ENCODE measurements around the gene ZNF622.

The ZNF622 gene

GRCh38 chr5:16492398-16493140, 27.0 kb upstream of the ZNF622 start:
- H3K9me3 ChIP-seq (ENCODE audit: low read length) = no peaks in the 10 kb centered on the region
- H3K4me1 ChIP-seq (ENCODE audit: insufficient read depth, low read length) = no peaks in the 10 kb centered on the region
- no peaks in the 10 kb centered on the region for H3K36me3 ChIP-seq (ENCODE audit: insufficient read depth, low read length)
- no peak overlapping the region for H3K27ac ChIP-seq (ENCODE audit: low read depth, low read length)
- H3K27me3 ChIP-seq (ENCODE audit: control insufficient read depth in 1 of 2, insufficient read depth in 2 of 2, low read length in 2 of 2) = no peaks in the 10 kb centered on the region
- H3K4me3 ChIP-seq (ENCODE audit: low read depth in 1 of 2, low read length in 2 of 2) = no peak overlapping the region
- no peak overlapping the region for H3K9ac ChIP-seq (ENCODE audit: low read length)

GRCh38 chr5:16490911-16491310, 25.3 kb upstream of the ZNF622 start:
- H3K27ac ChIP-seq (ENCODE audit: low read depth, low read length) = no peak overlapping the region
- no peaks in the 10 kb centered on the region for H3K9me3 ChIP-seq (ENCODE audit: low read length)

GRCh38 chr5:16489322-16489791, 23.8 kb upstream of the ZNF622 start:
- Histone ChIP-seq H3K27ac (ENCODE audit: low read depth, low read length) (no peak overlapping the region), H3K4me3 (ENCODE audit: low read depth in 1 of 2, low read length in 2 of 2) (no peak overlapping the region), H3K4me1 (ENCODE audit: insufficient read depth, low read length) (no peaks in the 10 kb centered on the region), H3K27me3 (ENCODE audit: control insufficient read depth in 1 of 2, insufficient read depth in 2 of 2, low read length in 2 of 2) (no peaks in the 10 kb centered on the region), H3K9ac (ENCODE audit: low read length) (no peak overlapping the region), H3K36me3 (ENCODE audit: insufficient read depth, low read length) (no peaks in the 10 kb centered on the region), H3K9me3 (ENCODE audit: low read length) (no peaks in the 10 kb centered on the region)

More at GRCh38 chr5:16490911-16491310, 25.3 kb upstream of the ZNF622 start:
- no peaks in the 10 kb centered on the region for H3K36me3 ChIP-seq (ENCODE audit: insufficient read depth, low read length)
- H3K4me1 ChIP-seq (ENCODE audit: insufficient read depth, low read length) = no peaks in the 10 kb centered on the region
- no peak overlapping the region for H3K4me3 ChIP-seq (ENCODE audit: low read depth in 1 of 2, low read length in 2 of 2)
- H3K27me3 ChIP-seq (ENCODE audit: control insufficient read depth in 1 of 2, insufficient read depth in 2 of 2, low read length in 2 of 2) = no peaks in the 10 kb centered on the region
- H3K9ac ChIP-seq (ENCODE audit: low read length) = no peak overlapping the region

- no peak overlapping the region for H3K27ac ChIP-seq (ENCODE audit: low read depth, low read length)
- no peak overlapping the region for H3K9ac ChIP-seq (ENCODE audit: low read length)
- H3K27me3 ChIP-seq (ENCODE audit: control insufficient read depth in 1 of 2, insufficient read depth in 2 of 2, low read length in 2 of 2) = no peaks in the 10 kb centered on the region
- no peaks in the 10 kb centered on the region for H3K36me3 ChIP-seq (ENCODE audit: insufficient read depth, low read length)
- H3K4me1 ChIP-seq (ENCODE audit: insufficient read depth, low read length) = no peaks in the 10 kb centered on the region
- H3K9me3 ChIP-seq (ENCODE audit: low read length) = no peaks in the 10 kb centered on the region
- no peak overlapping the region for H3K4me3 ChIP-seq (ENCODE audit: low read depth in 1 of 2, low read length in 2 of 2)
Observed at GRCh38 chr5:16487456-16487855, 21.9 kb upstream of the ZNF622 start.

GRCh38 chr5:16486711-16487111, 21.1 kb upstream of the ZNF622 start:
- Histone ChIP-seq H3K36me3 (ENCODE audit: insufficient read depth, low read length) (no peaks in the 10 kb centered on the region), H3K9me3 (ENCODE audit: low read length) (no peaks in the 10 kb centered on the region), H3K27ac (ENCODE audit: low read depth, low read length) (no peak overlapping the region), H3K4me1 (ENCODE audit: insufficient read depth, low read length) (no peaks in the 10 kb centered on the region), H3K9ac (ENCODE audit: low read length) (no peak overlapping the region), H3K27me3 (ENCODE audit: control insufficient read depth in 1 of 2, insufficient read depth in 2 of 2, low read length in 2 of 2) (no peaks in the 10 kb centered on the region), H3K4me3 (ENCODE audit: low read depth in 1 of 2, low read length in 2 of 2) (no peak overlapping the region)

GRCh38 chr5:16485656-16486055, 20.1 kb upstream of the ZNF622 start:
- no peaks in the 10 kb centered on the region for H3K9me3 ChIP-seq (ENCODE audit: low read length)
- H3K27ac ChIP-seq (ENCODE audit: low read depth, low read length) = no peak overlapping the region
- no peaks in the 10 kb centered on the region for H3K4me1 ChIP-seq (ENCODE audit: insufficient read depth, low read length)
- no peaks in the 10 kb centered on the region for H3K36me3 ChIP-seq (ENCODE audit: insufficient read depth, low read length)
- H3K27me3 ChIP-seq (ENCODE audit: control insufficient read depth in 1 of 2, insufficient read depth in 2 of 2, low read length in 2 of 2) = no peaks in the 10 kb centered on the region
- H3K9ac ChIP-seq (ENCODE audit: low read length) = no peak overlapping the region
- no peak overlapping the region for H3K4me3 ChIP-seq (ENCODE audit: low read depth in 1 of 2, low read length in 2 of 2)

- Histone ChIP-seq H3K27ac (ENCODE audit: low read depth, low read length) (no peak overlapping the region), H3K9ac (ENCODE audit: low read length) (no peak overlapping the region), H3K4me3 (ENCODE audit: low read depth in 1 of 2, low read length in 2 of 2) (no peak overlapping the region), H3K36me3 (ENCODE audit: insufficient read depth, low read length) (no peaks in the 10 kb centered on the region), H3K4me1 (ENCODE audit: insufficient read depth, low read length) (no peaks in the 10 kb centered on the region), H3K27me3 (ENCODE audit: control insufficient read depth in 1 of 2, insufficient read depth in 2 of 2, low read length in 2 of 2) (no peaks in the 10 kb centered on the region), H3K9me3 (ENCODE audit: low read length) (no peaks in the 10 kb centered on the region)
Observed at GRCh38 chr5:16484081-16484480, 18.5 kb upstream of the ZNF622 start.

GRCh38 chr5:16483361-16483760, 17.8 kb upstream of the ZNF622 start:
- Histone ChIP-seq H3K36me3 (ENCODE audit: insufficient read depth, low read length) (no peaks in the 10 kb centered on the region), H3K27ac (ENCODE audit: low read depth, low read length) (no peak overlapping the region), H3K27me3 (ENCODE audit: control insufficient read depth in 1 of 2, insufficient read depth in 2 of 2, low read length in 2 of 2) (no peaks in the 10 kb centered on the region), H3K4me1 (ENCODE audit: insufficient read depth, low read length) (no peaks in the 10 kb centered on the region), H3K9ac (ENCODE audit: low read length) (no peak overlapping the region), H3K9me3 (ENCODE audit: low read length) (no peaks in the 10 kb centered on the region), H3K4me3 (ENCODE audit: low read depth in 1 of 2, low read length in 2 of 2) (no peak overlapping the region)

GRCh38 chr5:16482891-16483290, 17.3 kb upstream of the ZNF622 start:
- Histone ChIP-seq H3K4me3 (ENCODE audit: low read depth in 1 of 2, low read length in 2 of 2) (no peak overlapping the region), H3K36me3 (ENCODE audit: insufficient read depth, low read length) (no peaks in the 10 kb centered on the region), H3K9ac (ENCODE audit: low read length) (no peak overlapping the region), H3K9me3 (ENCODE audit: low read length) (no peaks in the 10 kb centered on the region), H3K27ac (ENCODE audit: low read depth, low read length) (no peak overlapping the region), H3K4me1 (ENCODE audit: insufficient read depth, low read length) (no peaks in the 10 kb centered on the region), H3K27me3 (ENCODE audit: control insufficient read depth in 1 of 2, insufficient read depth in 2 of 2, low read length in 2 of 2) (no peaks in the 10 kb centered on the region)

- no peaks in the 10 kb centered on the region for H3K36me3 ChIP-seq (ENCODE audit: insufficient read depth, low read length)
- H3K27me3 ChIP-seq (ENCODE audit: control insufficient read depth in 1 of 2, insufficient read depth in 2 of 2, low read length in 2 of 2) = no peaks in the 10 kb centered on the region
- H3K9ac ChIP-seq (ENCODE audit: low read length) = no peak overlapping the region
- no peaks in the 10 kb centered on the region for H3K4me1 ChIP-seq (ENCODE audit: insufficient read depth, low read length)
- H3K9me3 ChIP-seq (ENCODE audit: low read length) = no peaks in the 10 kb centered on the region
- no peak overlapping the region for H3K4me3 ChIP-seq (ENCODE audit: low read depth in 1 of 2, low read length in 2 of 2)
- no peak overlapping the region for H3K27ac ChIP-seq (ENCODE audit: low read depth, low read length)
Observed at GRCh38 chr5:16480821-16481538, 15.4 kb upstream of the ZNF622 start.

- no peaks in the 10 kb centered on the region for H3K36me3 ChIP-seq (ENCODE audit: insufficient read depth, low read length)
- H3K27me3 ChIP-seq (ENCODE audit: control insufficient read depth in 1 of 2, insufficient read depth in 2 of 2, low read length in 2 of 2) = no peaks in the 10 kb centered on the region
- H3K9me3 ChIP-seq (ENCODE audit: low read length) = no peaks in the 10 kb centered on the region
- no peak overlapping the region for H3K9ac ChIP-seq (ENCODE audit: low read length)
- H3K27ac ChIP-seq (ENCODE audit: low read depth, low read length) = no peak overlapping the region
- H3K4me3 ChIP-seq (ENCODE audit: low read depth in 1 of 2, low read length in 2 of 2) = no peak overlapping the region
- H3K4me1 ChIP-seq (ENCODE audit: insufficient read depth, low read length) = no peaks in the 10 kb centered on the region
Observed at GRCh38 chr5:16480144-16480543, 14.5 kb upstream of the ZNF622 start.

Measured in muscle layer of colon (tissue), 2 donors.